AG08396 (cell line): Measurements from ENCODE around the gene C1orf141.
"Not testable (repeated sequence)": the region's sequence is repeated elsewhere in the genome, so short reads cannot be mapped to it uniquely, and the experiment has no call there.

Experiments used
- DNase-seq: peaks from one replicate; pipeline ENCODE4 v3.0.0; 2012; ENCODE audit warnings: low spot score, mixed read lengths

Gene C1orf141

GRCh38 chr1:67142931-67143330 lies 8.2 kb upstream of the C1orf141 start:
- no peak for DNase-seq

- DNase-seq, result not testable (repeated sequence)
Observed at GRCh38 chr1:67141832-67142231, 7.1 kb upstream of the C1orf141 start.

DNA sequence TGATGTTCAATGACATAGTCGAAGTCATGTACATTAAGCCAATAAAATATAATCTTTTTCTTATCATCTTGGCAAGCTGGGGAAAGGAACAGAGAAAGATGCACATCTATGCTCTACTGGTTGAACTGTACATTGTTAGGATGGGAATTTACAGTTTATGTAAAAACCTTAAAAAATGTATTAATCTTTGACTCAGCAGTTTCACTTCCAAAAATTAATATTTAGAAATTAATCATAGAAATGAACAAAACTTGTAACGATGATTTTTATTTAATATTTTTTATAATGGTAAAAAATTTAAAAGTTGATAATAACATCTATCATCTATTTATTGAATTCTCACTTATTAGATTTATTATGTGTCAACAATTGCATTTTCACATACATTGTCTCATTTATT lies 5.7 kb upstream of the C1orf141 start:
- DNase-seq, result no peak

DNA sequence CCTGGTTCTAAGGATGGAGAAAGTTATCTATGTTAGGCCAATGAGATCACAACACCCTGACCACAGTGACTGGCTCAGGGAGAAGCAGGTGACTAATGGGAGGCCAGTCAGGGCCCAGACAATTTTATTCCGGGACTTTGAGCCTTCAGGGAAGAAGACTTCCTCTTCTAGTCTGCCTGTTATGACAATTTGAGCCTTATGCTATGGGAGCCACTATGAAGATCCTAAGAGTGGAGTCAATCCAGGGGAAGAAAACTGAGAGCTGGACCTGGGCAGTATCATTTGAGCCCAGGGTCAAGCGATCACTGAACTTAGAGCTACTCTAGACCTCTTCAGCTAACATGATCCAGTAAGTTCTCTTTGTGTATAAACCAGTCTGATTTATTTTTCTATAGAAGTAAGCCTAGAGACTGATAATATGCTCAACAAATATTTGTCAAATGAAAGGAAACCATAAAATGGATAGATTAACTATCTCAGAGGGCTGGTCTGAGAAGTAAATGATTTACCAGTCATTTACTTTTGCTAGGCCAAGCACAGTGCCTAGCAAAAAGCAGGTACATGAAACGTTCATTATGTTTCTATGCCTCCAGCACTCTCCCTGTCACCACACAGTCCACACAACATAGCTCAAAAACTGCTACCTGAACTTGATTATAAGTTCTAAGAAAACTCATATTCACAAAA lies 4.2 kb upstream of the C1orf141 start:
- no peak for DNase-seq

- no peak for DNase-seq
Observed at GRCh38 chr1:67137307-67137753, 2.6 kb upstream of the C1orf141 start.

GRCh38 chr1:67135354-67135753 lies 584 bp upstream of the C1orf141 start:
- no peak for DNase-seq

DNA sequence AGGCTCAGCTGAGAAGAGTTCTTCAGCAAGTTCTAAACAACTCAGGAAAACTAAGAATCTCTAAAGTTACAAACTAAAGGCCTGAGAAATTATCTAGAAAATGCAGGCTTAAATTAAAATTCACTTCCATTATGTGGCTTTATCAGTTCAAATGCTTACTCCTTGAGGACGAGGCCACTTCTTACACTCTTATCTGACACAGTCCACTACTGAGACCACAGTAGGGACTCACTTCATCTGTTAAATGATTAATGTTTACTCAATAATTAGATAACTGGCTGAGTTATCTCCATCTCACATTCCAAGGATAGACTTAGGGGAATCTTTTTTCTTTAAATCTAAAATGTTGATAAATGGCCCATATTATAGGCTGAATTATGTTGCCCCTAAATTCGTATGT lies 1.6 kb downstream of the C1orf141 start:
- DNase-seq, result no peak

GRCh38 chr1:67130673-67131072 lies 4.1 kb downstream of the C1orf141 start:
- no peak for DNase-seq

DNA sequence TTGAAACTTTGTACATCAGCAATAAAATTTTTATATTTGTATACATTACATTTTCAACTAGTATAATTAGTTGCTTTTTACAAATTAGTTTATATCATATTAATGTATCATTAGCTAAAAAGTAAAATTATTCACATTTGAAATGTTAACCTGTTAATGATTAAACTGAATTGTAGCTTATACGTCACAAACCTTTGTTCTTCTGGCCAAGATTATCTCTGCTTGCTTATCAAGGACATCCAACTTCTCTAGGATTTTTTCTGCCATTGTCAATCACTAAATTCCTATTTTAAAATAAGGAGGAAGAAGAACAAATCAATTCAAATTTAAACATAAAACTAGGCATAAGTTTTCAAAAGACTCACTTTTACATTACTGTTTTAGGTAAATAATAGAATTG lies 7.8 kb downstream of the C1orf141 start:
- no peak for DNase-seq

DNA sequence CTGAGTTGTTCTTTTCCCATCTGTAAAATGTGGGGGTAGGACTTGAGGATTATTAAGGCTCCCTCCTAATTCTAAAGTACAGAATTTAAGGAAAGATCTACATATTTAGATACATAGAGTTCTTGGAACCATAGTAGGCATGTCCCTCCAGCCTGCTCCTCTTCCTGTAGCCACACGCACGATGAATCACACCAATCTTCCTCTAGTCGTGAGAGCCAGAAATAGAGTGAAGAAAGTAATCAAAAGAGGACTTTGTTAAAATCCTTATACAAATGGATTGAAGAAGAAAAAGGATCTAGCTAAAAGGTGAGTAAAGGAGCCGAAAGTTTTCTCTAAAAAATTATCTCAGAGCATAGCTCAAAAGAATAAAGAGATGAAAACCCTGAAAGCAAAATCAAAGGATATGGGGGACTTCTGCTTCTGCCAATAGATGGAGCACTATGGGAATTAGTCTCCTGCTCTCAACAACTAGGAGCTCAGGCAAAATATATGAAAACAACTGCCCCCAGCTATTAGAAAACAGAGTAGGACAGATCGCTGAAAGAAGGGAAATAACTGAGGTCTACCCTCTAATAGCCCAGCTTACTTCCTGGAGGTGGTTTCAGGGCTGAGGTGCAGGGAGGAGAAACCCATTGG lies 8.5 kb downstream of the C1orf141 start:
- no peak for DNase-seq

- no peak for DNase-seq
Observed at GRCh38 chr1:67124455-67124854, 10.3 kb downstream of the C1orf141 start.

GRCh38 chr1:67120855-67121619 lies 13.7 kb downstream of the C1orf141 start:
- DNase-seq, result no peak

GRCh38 chr1:67118646-67119045 lies 16.1 kb downstream of the C1orf141 start:
- no peak for DNase-seq

DNA sequence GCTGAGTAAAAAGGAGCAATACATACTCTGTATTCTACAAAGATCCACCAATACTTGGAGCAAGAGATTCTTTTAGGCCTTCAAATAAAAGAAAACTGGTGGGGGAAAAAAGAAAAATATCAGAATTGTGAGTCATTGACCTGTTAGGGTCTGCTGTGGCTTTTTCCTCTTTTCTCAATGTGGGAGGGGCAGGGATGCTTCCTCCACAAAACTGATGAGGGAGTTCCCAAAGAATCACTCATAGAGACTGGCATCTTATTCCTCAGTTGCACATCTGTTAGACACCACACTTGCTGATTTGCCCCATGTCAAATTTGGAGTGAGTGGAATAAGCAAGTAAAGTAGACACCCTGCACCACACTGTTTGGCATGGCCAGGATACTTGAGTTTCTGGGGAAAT lies 16.6 kb downstream of the C1orf141 start:
- DNase-seq, result no peak

DNA sequence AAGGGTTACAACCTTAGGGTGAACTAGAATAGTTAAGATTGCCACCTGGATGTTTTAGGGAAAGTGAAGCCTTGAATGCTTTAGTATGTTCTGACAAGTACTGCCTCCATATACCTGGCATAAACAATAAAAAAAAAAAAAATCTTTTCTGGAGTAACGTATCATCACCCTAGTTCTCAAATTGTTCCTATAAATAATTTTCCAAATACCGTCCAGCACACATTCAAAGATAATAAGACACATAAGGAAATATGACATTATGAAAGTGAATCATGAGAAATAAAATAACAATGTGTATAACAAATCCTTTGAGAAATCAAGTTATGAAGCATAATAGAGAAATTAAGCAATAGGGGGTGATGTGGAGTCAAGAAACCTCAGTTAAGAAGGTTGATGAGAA lies 20.6 kb downstream of the C1orf141 start:
- no peak for DNase-seq

DNA sequence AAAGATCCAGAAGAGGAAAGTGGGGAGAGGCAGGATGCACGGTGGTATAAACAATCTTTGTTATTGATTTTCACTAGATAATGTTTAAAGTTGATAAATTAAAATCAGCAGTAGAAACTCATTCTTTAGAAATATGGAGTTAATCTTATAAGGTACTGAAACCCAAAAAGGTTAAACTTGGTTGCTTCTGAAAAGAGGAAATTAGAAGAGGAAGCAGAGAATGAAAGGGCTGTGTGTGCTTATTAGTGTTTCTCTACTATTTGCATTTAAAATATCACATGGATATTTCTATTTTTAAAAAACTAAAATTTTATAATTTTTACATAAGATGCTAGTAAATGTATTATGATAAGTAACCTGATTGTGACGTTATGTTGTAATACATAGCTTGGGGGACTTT lies 24.4 kb downstream of the C1orf141 start:
- DNase-seq, result no peak

DNA sequence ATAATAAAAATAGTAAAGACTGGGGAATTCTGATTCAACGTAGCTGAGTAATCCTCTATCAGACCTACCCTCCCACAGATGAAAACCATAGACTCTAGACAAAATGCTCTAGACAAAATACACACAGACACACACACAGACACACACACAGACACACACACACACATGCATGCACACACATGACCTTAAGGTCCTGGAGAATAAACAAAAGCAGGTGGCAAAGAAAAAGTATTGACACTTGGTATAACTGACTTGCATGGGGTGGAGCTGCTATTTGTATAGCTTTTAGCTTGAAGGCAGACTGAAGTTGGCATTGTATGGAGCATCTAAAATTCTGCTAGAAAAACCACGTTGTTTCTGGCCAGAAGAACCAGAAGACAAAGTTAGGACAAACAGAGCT lies 29.3 kb downstream of the C1orf141 start:
- DNase-seq, result no peak

DNA sequence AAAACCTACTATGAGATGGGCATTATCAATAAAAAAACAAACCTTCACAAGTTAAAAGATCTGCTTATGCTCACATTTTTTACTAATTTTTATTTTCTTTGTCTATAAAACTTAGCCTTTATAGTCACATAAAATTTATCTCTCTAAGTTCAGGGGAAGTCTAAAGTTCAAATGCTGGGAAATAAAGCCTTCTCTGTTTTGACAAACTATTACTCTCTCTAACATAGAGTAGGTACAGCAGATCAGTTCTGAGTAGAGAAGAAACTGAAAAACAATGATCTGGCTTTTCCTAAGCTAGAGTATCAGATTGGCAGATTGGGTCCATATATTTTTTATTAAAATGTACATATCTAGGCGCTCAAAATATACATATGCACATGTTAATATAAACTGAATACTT lies 31.2 kb downstream of the C1orf141 start:
- no peak for DNase-seq

- peak; percentile 9 for DNase-seq
Observed at GRCh38 chr1:67100833-67101232, 33.9 kb downstream of the C1orf141 start.

GRCh38 chr1:67097305-67097704 lies 37.5 kb downstream of the C1orf141 start:
- no peak for DNase-seq

DNA sequence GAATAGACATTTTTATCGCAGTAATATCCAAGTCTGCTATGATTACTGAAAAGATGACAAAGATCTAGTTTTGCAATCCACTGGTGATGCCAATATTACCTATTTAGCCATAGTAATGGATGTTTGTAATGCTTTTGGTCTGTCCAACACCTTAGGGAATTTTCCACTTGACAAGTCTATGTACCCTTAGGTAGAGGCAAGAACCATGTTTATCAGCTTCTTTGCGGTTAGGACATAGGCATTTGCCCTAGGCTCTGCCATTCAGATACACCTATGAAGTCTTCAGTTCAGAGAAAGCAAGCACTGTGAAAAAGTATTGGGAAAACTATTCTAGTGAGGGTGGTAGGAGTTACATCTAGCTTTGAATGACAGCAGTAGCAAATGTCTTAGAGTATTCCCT lies 40.6 kb downstream of the C1orf141 start:
- no peak for DNase-seq

DNA sequence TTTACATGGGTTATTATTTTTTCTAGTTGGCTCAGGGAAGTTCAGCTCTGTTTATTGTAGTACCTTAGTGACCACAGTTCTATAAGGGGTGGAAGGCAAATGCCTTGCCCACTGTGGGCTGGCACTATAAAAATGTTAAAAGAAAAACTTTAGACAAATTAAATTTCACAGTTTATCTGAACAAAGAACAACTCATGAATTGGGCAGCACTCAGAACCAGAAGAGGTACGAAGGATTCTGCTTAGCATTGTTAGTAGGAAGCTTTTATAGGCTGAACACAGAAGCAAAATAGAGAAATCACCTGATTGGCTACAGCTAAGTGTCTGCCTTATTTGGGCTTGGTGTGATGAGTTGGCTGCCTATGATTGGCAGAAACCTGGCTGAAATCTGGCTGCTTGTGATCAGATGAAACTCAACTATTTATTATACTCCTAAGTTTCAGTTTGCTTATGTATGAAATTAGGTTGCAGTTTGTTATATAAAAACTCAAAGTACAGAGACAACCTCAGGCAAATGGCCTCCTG lies 45.0 kb downstream of the C1orf141 start:
- no peak for DNase-seq

- DNase-seq, result no peak
Observed at GRCh38 chr1:67088440-67088839, 46.3 kb downstream of the C1orf141 start.
